B cell (primary cell): ENCODE data around the gene C1QL2. TPM values are rescaled to one million over a fixed set of nuclear protein-coding genes. Genes with fewer than 3 reads are reported as not detected.

Source experiments
- ATAC-seq: fragments of 200-7000 bp; cut with Tn5 transposase; one replicate; pipeline ENCODE4 v1.10.0; 2021; ENCODE audit warnings: low read depth, mild to moderate bottlenecking, moderate number of reproducible peaks, moderate library complexity
- CTCF ChIA-PET: fragments of 350-600 bp; sonication (Branson Sonifier 250); formaldehyde crosslinking; loops from one replicate; lab custom pipeline; 2021; ENCODE audit warnings: antibody characterized with exemption, inconsistent platforms; lab: Charles Lee
- POLR2A ChIA-PET: fragments of 350-600 bp; sonication (Branson Sonifier 250); formaldehyde crosslinking; loops from one replicate; lab custom pipeline; 2021; ENCODE audit warnings: antibody characterized with exemption; lab: Charles Lee
- DNase-seq: peaks from one replicate; pipeline ENCODE4 v3.0.0; 2013
- H2AFZ ChIP-seq: 2 replicates; pipeline ENCODE4 v1.6.1; 2012; ENCODE audit warnings: mild to moderate bottlenecking, low read depth, low read length; ENCODE audit not compliant: insufficient read depth, poor library complexity, severe bottlenecking
- H3K27ac ChIP-seq, 2 donors: 1 replicate in 1 of 2; 2 replicates in 1 of 2; pipeline ENCODE4 v1.5.1; 2012 to 2013; ENCODE audit warnings: low read length in 2 of 2, mild to moderate bottlenecking in 2 of 2, moderate library complexity in 1 of 2
- H3K27me3 ChIP-seq, 4 experiments: fragments of 200-600 bp in 1 of 4; sonication (generic) in 1 of 4; replicated peaks in 1 of 4; 1 replicate in 2 of 4; 2 replicates in 2 of 4; pipeline versions ENCODE4 v1.6.1 to v1.7.0; 2013 to 2016; ENCODE audit warnings: low read length in 3 of 4, mild to moderate bottlenecking in 2 of 4, mixed read lengths in 1 of 4, moderate library complexity in 1 of 4; ENCODE audit not compliant: insufficient read depth in 4 of 4, control insufficient read depth in 3 of 4; ENCODE audit errors: control extremely low read depth in 1 of 4
- H3K36me3 ChIP-seq, 2 experiments: replicated peaks in 1 of 2; 1 replicate in 1 of 2; 2 replicates in 1 of 2; pipeline versions ENCODE4 v1.6.1 to v1.7.1; 2013; ENCODE audit warnings: low read length in 1 of 2; ENCODE audit not compliant: insufficient read depth in 2 of 2, control insufficient read depth in 1 of 2; ENCODE audit errors: control extremely low read depth in 1 of 2, extremely low read depth in 1 of 2
- H3K4me1 ChIP-seq, 2 donors: fragments of 200-600 bp in 1 of 2; sonication (generic) in 1 of 2; 1 replicate in 1 of 2; 2 replicates in 1 of 2; pipeline versions ENCODE4 v1.5.1 to v1.6.1; 2013 to 2017; ENCODE audit warnings: low read length in 2 of 2; ENCODE audit not compliant: control insufficient read depth in 2 of 2, insufficient read depth in 2 of 2
- H3K4me2 ChIP-seq: replicated peaks from 2 replicates; pipeline ENCODE3; 2012; ENCODE audit warnings: mild to moderate bottlenecking, low read depth, low read length; ENCODE audit not compliant: poor library complexity, severe bottlenecking
- H3K4me3 ChIP-seq, 5 experiments: fragments of 200-600 bp in 1 of 5; sonication (generic) in 1 of 5; 1 replicate in 3 of 5; 2 replicates in 2 of 5; pipeline versions ENCODE4 v1.5.1 to v1.7.0; 2011 to 2016; ENCODE audit warnings: low read length in 4 of 5, mild to moderate bottlenecking in 4 of 5, low read depth in 2 of 5, control low read depth in 1 of 5, moderate library complexity in 1 of 5; ENCODE audit not compliant: insufficient read depth in 1 of 5; ENCODE audit errors: control extremely low read depth in 1 of 5, extremely low read depth in 1 of 5
- H3K79me2 ChIP-seq: fragments of 200-600 bp; sonication (generic); one replicate; pipeline ENCODE4 v1.6.0; 2016; ENCODE audit warnings: low read length; ENCODE audit not compliant: control insufficient read depth, insufficient read depth
- H3K9ac ChIP-seq: fragments of 200-600 bp; sonication (generic); 2 replicates; pipeline ENCODE4 v1.6.1; 2017; ENCODE audit warnings: mild to moderate bottlenecking, low read length, moderate library complexity
- H3K9me3 ChIP-seq, 3 donors: one replicate each; pipeline versions ENCODE4 v1.6.1 to v1.7.1; 2013; ENCODE audit warnings: low read length in 2 of 3; ENCODE audit not compliant: control insufficient read depth in 2 of 3, insufficient read depth in 1 of 3; ENCODE audit errors: control extremely low read depth in 1 of 3
- H4K20me1 ChIP-seq: 2 replicates; pipeline ENCODE4 v1.6.0; 2012; ENCODE audit warnings: mild to moderate bottlenecking, low read length; ENCODE audit not compliant: insufficient read depth, control insufficient read depth, poor library complexity, severe bottlenecking
- H3K27ac Mint-ChIP-seq: one replicate; pipeline ENCODE4 v1.8.0; 2021; ENCODE audit warnings: mixed read lengths
- H3K27me3 Mint-ChIP-seq: one replicate; pipeline ENCODE4 v1.8.0; 2021; ENCODE audit warnings: mixed read lengths
- H3K4me1 Mint-ChIP-seq: one replicate; pipeline ENCODE4 v1.8.0; 2021; ENCODE audit warnings: mixed read lengths
- H3K4me3 Mint-ChIP-seq: one replicate; pipeline ENCODE4 v1.8.0; 2021; ENCODE audit warnings: mixed read lengths
- H3K9me3 Mint-ChIP-seq: one replicate; pipeline ENCODE4 v1.8.0; 2022; ENCODE audit warnings: mixed read lengths; ENCODE audit not compliant: insufficient read depth
- EZH2 ChIP-seq: IDR thresholded peaks from 2 replicates; pipeline ENCODE4 v1.6.1; 2012; ENCODE audit warnings: borderline replicate concordance, low read depth, mild to moderate bottlenecking, moderate library complexity, low read length; ENCODE audit not compliant: insufficient read depth, poor library complexity, severe bottlenecking
- WGBS: methylation state at CpG from one replicate; pipeline ENCODE4 v1.1.5; 2013; ENCODE audit warnings: missing lambda C conversion rate; ENCODE audit not compliant: insufficient coverage; 5-methylcytosine and 5-hydroxymethylcytosine counted together
- intact Hi-C: fragments of 100-400 bp; cut with micrococcal nuclease; formaldehyde crosslinking; loops from one replicate; pipeline ENCODE4 v1.10.0; 2022
- polyA plus RNA-seq: library from polyadenylated mRNA; depleted of rRNA; stranded (reverse); fragments of >200 nt; gene quantifications from 2 replicates; pipeline ENCODE4 v1.2.3, GENCODE V29; 2012
- total RNA-seq, 2 donors: library from RNA; stranded (reverse); fragments of 120-200 nt in 1 of 2; gene quantifications; 1 replicate in 1 of 2; 2 replicates in 1 of 2; pipeline versions ENCODE4 v1.2.3 to v1.2.4, GENCODE V29; 2013 to 2022
- TF ChIP-seq, protein P1 (sequence below): fragments of 200-600 bp; IDR thresholded peaks from one replicate; pipeline ENCODE4 v1.8.0; 2022; ENCODE audit warnings: antibody characterized with exemption, mild to moderate bottlenecking

Gene C1QL2
- total and polyA plus RNA-seq, 2 donors (not counting 1 experiment from before 2014, with no cell fraction given), result not detected

DNA sequence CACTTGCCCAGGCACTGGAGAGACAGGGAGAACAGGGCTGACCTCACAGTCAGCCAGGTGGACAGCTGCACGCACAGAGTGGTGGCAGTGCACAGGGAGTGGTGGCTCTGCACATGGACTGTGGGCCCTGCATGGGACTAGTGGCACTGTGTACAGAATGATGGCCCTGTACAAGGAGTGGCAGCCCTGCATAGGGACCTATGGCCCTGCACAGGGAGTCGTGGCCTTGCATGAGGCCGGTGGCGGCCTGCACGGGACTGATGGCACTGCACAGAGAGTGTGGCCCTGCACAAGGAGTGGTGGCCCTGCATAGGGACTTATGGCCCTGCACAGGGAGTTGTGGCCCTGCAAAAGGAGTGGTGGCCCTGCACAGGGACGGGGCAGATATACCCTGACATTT is 46.0 kb upstream of the C1QL2 start:
- Histone ChIP-seq H4K20me1 (no peaks in the 10 kb centered on the region), H3K9me3 (no peaks in the 10 kb centered on the region), H3K4me2 (no peak overlapping the region), H3K27me3 (peaks cover 0 to 4% (median 0%) of the 10 kb centered on the region in 4 experiments), H3K4me3 (no peak overlapping the region), H3K4me1 (peaks cover 0 to 9% of the 10 kb centered on the region in 2 donors), H3K9ac (no peak overlapping the region), H3K36me3 (no peaks in the 10 kb centered on the region), H3K79me2 (no peaks in the 10 kb centered on the region), H3K27ac (no peak overlapping the region), H2AFZ (no peak overlapping the region)
- DNase-seq (no peak), ATAC-seq (no peak)
- CTCF ChIA-PET, result interaction anchor here (0.6 kb wide), 1 partner anchor 9 kb away, joined by 3 read pairs; no protein-coding TSS in a partner anchor
- Mint-ChIP-seq H3K4me1 (peaks cover 12% of the 10 kb centered on the region), H3K27ac (no peak overlapping the region), H3K4me3 (no peak overlapping the region), H3K27me3 (no peaks in the 10 kb centered on the region), H3K9me3 (no peaks in the 10 kb centered on the region)
- intact Hi-C loops, result no loop called here
- POLR2A ChIA-PET, result no interaction called here
- TF ChIP-seq, protein P1, sequence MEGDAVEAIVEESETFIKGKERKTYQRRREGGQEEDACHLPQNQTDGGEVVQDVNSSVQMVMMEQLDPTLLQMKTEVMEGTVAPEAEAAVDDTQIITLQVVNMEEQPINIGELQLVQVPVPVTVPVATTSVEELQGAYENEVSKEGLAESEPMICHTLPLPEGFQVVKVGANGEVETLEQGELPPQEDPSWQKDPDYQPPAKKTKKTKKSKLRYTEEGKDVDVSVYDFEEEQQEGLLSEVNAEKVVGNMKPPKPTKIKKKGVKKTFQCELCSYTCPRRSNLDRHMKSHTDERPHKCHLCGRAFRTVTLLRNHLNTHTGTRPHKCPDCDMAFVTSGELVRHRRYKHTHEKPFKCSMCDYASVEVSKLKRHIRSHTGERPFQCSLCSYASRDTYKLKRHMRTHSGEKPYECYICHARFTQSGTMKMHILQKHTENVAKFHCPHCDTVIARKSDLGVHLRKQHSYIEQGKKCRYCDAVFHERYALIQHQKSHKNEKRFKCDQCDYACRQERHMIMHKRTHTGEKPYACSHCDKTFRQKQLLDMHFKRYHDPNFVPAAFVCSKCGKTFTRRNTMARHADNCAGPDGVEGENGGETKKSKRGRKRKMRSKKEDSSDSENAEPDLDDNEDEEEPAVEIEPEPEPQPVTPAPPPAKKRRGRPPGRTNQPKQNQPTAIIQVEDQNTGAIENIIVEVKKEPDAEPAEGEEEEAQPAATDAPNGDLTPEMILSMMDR, result no peak
- no peak for TF ChIP-seq EZH2
- 92% methylated on average over 5 of the region's 6 CpGs for WGBS

DNA sequence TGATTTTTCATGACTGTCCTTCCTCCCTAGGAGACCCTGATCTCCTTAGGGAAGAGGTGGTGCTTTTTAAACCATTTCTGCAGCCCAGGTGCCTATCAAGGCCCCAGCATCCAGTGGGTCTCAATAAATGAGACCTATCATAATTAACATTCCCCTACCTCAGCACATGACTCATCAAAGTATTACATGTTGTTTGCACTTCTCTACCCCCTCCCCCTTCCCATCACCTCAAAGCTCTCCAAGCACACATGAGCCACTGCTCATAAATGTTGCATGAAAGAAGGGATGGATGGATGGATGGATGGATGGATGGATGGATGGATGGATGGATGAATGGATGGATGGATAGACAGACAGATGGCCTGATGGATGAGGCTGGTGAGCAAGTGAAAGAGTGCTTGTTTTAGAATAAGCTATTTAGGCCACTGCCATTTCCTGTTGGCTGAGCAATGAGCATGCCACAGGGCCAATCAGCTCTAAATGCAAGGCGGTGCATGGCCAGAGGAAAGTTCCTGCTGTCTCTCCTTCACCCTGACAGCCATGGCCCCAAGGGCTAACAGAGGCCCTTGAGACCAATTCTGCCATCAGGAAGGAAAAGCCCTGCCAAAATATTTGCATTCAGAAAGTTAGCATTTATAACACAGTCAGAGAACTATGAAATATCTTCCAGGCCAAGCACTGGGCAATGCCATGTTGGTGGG is 44.2 kb upstream of the C1QL2 start:
- CTCF ChIA-PET, result no interaction called here
- H3K4me3 ChIP-seq, result no peak overlapping the region
- peaks cover 0 to 9% of the 10 kb centered on the region in 2 donors for H3K4me1 ChIP-seq
- Mint-ChIP-seq H3K4me3 (no peak overlapping the region), H3K27me3 (peaks cover 11% of the 10 kb centered on the region), H3K4me1 (peaks cover 12% of the 10 kb centered on the region), H3K9me3 (no peaks in the 10 kb centered on the region), H3K27ac (no peak overlapping the region)
- 22% methylated on average over 1 of the region's 1 CpG for WGBS
- H4K20me1 ChIP-seq, result no peaks in the 10 kb centered on the region
- no peak overlapping the region for H3K27ac ChIP-seq
- ATAC-seq, result no peak
- no peak overlapping the region for H2AFZ ChIP-seq
- POLR2A ChIA-PET, result no interaction called here
- H3K4me2 ChIP-seq, result no peak overlapping the region
- H3K27me3 ChIP-seq, result peaks cover 0 to 4% (median 0%) of the 10 kb centered on the region in 4 experiments
- H3K9me3 ChIP-seq, result no peaks in the 10 kb centered on the region
- DNase-seq, result no peak
- H3K36me3 ChIP-seq, result no peaks in the 10 kb centered on the region
- TF ChIP-seq, protein P1, result no peak
- H3K9ac ChIP-seq, result no peak overlapping the region
- H3K79me2 ChIP-seq, result no peaks in the 10 kb centered on the region
- intact Hi-C loops, result no loop called here
